Adrenal gland (tissue), 12 donors: ENCODE measurements around the gene SVBP. TPM values are rescaled to one million over a fixed set of nuclear protein-coding genes. Genes with fewer than 3 reads are reported as not detected.

ENCODE experiments used
- DNase-seq, 7 donors: peaks; one replicate each; pipeline ENCODE4 v3.0.0-alpha.2; 2019 to 2020
- H3K27ac ChIP-seq, 5 donors: fragments of 200-600 bp; sonication (generic) in 4 of 5; 1 replicate in 3 of 5; 2 replicates in 2 of 5; pipeline versions ENCODE4 v1.5.1 to v1.8.0; 2016 to 2020; ENCODE audit warnings: mild to moderate bottlenecking in 1 of 5
- H3K27me3 ChIP-seq: fragments of 200-600 bp; 2 replicates; pipeline ENCODE4 v1.8.0; 2021
- H3K36me3 ChIP-seq, 2 donors: fragments of 200-600 bp; replicated peaks in 1 of 2; 1 replicate in 1 of 2; 2 replicates in 1 of 2; pipeline versions ENCODE4 v1.5.1 to v1.8.0; 2018 to 2022
- H3K4me1 ChIP-seq, 2 donors: fragments of 200-600 bp; replicated peaks in 1 of 2; 1 replicate in 1 of 2; 2 replicates in 1 of 2; pipeline versions ENCODE4 v1.5.1 to v1.8.0; 2018 to 2021
- H3K4me3 ChIP-seq, 4 donors: fragments of 200-600 bp; sonication (generic) in 3 of 4; one replicate each; pipeline ENCODE4 v1.5.1; 2016 to 2018
- H3K9me3 ChIP-seq, 3 donors: fragments of 200-600 bp; sonication (generic) in 1 of 3; replicated peaks in 1 of 3; 1 replicate in 2 of 3; 2 replicates in 1 of 3; pipeline versions ENCODE4 v1.5.1 to v1.8.0; 2016 to 2021
- CTCF ChIP-seq, 6 experiments: fragments of 450-650 bp in 4 of 6; fragments of 200-600 bp in 2 of 6; sonication (generic) in 1 of 6; IDR thresholded peaks; 1 replicate in 5 of 6; 2 replicates in 1 of 6; pipeline versions ENCODE4 v1.5.1 to v1.8.0; 2016 to 2021; ENCODE audit warnings: antibody characterized with exemption in 6 of 6, mild to moderate bottlenecking in 2 of 6, moderate library complexity in 1 of 6
- POLR2A ChIP-seq, 2 donors: fragments of 450-650 bp; IDR thresholded peaks; one replicate each; pipeline ENCODE4 v1.6.1; 2017; ENCODE audit warnings: antibody characterized with exemption in 2 of 2, mild to moderate bottlenecking in 2 of 2, moderate library complexity in 1 of 2
- WGBS, 4 donors: extraction: QIAGEN DNeasy Blood & Tissue Kit in 2 of 4; methylation state at CpG; one replicate each; pipeline versions ENCODE4 v1.1.5 to v1.1.7; 2013 to 2017; 5-methylcytosine and 5-hydroxymethylcytosine counted together
- intact Hi-C, 2 donors: fragments of 100-400 bp; cut with DNase I; formaldehyde crosslinking; loops; one replicate each; pipeline versions ENCODE4 v1.14.1 to v1.15.0; 2022 to 2023
- polyA plus RNA-seq, 3 donors: library from polyadenylated mRNA; stranded (reverse); fragments of 200-250 nt in 2 of 3; fragments of 350-450 nt in 1 of 3; fragmentation: Illumina TruSeq in 1 of 3; extraction: RNeasy Lipid Tissue Mini Kit (QIAGEN cat#74804) in 1 of 3; gene quantifications; one replicate each; pipeline ENCODE4 v1.2.3, GENCODE V29; 2013 to 2014
- total RNA-seq, 9 donors: library from RNA; depleted of rRNA in 4 of 9; stranded (reverse); fragments of >200 nt in 4 of 9; fragments of 120-200 nt in 1 of 9; fragmentation: NEBNext Ultra II Directional in 1 of 9; extraction: Animal tissue kit (Norgen Biotek cat#: 25700) in 1 of 9; gene quantifications; one replicate each; pipeline versions ENCODE4 v1.1.0 to v1.2.4, GENCODE V29; 2013 to 2023
- donor health status: healthy with polysubstance abuse.
- donor health status: Bipolar disorder and iron deficiency.
- donor health status: DM: yes; HTN: yes; CAD: no.
- donor health status: DM: no; HTN: no; CAD: no.
- donor health status: DM: no; HTN: no; CAD: no.
- donor health status: DM: yes; HTN: yes; CAD: no.

SVBP gene
- total and polyA plus RNA-seq, 12 donors, result 4.5 to 41.3 (median 17.2) TPM

- TF ChIP-seq POLR2A (IDR thresholded peaks at IDR 0.05) (no peak), CTCF (IDR thresholded peaks at IDR 0.05) (no peak)
- H3K27ac ChIP-seq, result no peak overlapping the region
These were observed 10.0 kb downstream of the SVBP start for GRCh38 chr1:42807056-42807668.

DNA sequence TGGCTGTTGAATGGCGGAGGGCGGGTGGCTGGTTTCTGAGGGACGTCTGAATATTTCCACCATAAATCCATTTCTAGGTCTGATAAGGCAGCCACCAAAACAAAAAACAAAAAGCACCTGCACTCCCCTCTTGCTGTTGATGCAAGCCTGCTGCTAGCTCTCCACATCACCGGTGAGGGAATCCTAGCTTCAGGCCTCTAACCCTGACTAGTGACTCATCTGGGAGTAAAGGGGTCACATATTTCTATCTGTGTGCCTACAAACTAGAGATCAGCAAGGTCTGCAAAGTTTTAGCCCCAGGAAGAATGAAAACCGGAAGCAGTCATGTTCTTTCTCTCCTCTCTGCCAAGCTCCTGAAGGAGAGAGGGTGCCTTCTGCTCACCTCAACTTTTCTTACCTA lies 10.6 kb downstream of the SVBP start:
- no peaks in the 10 kb centered on the region for H3K4me1 ChIP-seq
- H3K4me3 ChIP-seq, result no peak overlapping the region
- intact Hi-C loops, result no loop called here
- no peak overlapping the region for H3K27ac ChIP-seq
- no peak for DNase-seq
- H3K27me3 ChIP-seq, result no peaks in the 10 kb centered on the region
- 85 to 88% (median 85%) methylated on average over 5 of the region's 5 CpGs for WGBS, 4 donors
- no peaks in the 10 kb centered on the region for H3K36me3 ChIP-seq
- TF ChIP-seq POLR2A (IDR thresholded peaks at IDR 0.05), result no peak
- no peak for TF ChIP-seq CTCF (IDR thresholded peaks at IDR 0.05)
- H3K9me3 ChIP-seq, result no peaks in the 10 kb centered on the region

More at GRCh38 chr1:42807056-42807668, 10.0 kb downstream of the SVBP start:
- intact Hi-C loops, result no loop called here
- no peak for DNase-seq
- Histone ChIP-seq H3K36me3 (no peaks in the 10 kb centered on the region), H3K27me3 (no peaks in the 10 kb centered on the region), H3K4me3 (no peak overlapping the region), H3K9me3 (no peaks in the 10 kb centered on the region), H3K4me1 (no peaks in the 10 kb centered on the region)

DNA sequence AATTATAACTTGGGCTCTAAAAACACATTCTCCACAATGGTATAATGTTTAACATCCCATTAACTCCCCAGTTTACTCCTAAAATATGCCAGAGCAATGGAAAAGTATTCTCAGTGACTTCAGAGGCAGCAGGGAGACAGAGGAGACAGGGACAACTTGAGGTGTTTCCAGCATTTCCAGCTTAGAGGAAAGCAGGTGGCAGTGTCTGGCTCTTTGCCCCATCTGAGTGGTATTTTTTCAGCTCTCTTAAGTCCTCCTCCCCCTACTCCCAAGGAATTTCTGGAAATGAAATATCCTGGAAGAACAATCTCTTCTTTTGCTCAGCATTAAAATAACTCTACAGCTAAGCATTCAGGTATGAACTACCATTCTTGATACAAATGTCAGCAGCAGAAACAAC lies 11.0 kb downstream of the SVBP start:
- H3K36me3 ChIP-seq, result no peaks in the 10 kb centered on the region
- intact Hi-C loops, result no loop called here
- no peak overlapping the region for H3K4me3 ChIP-seq
- H3K27me3 ChIP-seq, result no peaks in the 10 kb centered on the region
- H3K4me1 ChIP-seq, result no peaks in the 10 kb centered on the region
- H3K9me3 ChIP-seq, result no peaks in the 10 kb centered on the region
- DNase-seq, result no peak
- H3K27ac ChIP-seq, result no peak overlapping the region
- TF ChIP-seq CTCF (IDR thresholded peaks at IDR 0.05) (no peak), POLR2A (IDR thresholded peaks at IDR 0.05) (no peak)

DNA sequence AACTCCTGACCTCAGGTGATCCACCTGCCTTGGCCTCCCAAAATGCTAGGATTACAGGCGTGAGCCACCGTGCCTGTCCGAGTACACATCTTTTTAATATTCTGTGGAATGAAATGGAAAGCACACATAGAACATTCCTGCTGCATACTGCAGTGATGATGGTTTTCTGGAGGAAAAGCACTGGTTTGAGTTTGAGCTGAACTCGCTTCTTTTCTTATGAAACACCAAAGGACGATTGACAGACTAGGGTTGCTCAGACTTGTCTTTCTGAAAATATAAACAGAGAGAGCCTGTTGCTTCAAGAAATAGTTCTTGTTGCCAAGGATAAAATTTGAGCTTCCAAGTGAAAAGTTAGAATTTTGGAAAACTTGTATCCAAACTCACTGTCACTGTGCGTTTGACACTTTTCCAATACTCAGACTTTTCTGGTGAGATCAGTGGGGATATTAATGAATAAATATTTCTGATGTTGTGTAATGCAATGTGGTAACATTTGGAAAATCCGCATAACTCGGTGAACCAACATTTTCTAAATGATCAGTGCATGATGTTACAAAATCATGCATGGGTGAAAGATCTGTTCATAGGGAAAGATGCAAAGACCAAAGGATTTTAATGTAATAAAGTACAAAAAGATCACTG lies 15.2 kb downstream of the SVBP start:
- 85 to 91% (median 89%) methylated on average over 8 of the region's 8 CpGs for WGBS, 4 donors
- intact Hi-C loops, result no loop called here
- no peaks in the 10 kb centered on the region for H3K4me1 ChIP-seq

More for the DNA sequence above, 15.2 kb downstream of the SVBP start:
- DNase-seq, result no peak
- H3K4me3 ChIP-seq, result no peak overlapping the region
- TF ChIP-seq POLR2A (IDR thresholded peaks at IDR 0.05) (no peak), CTCF (IDR thresholded peaks at IDR 0.05) (no peak)
- H3K9me3 ChIP-seq, result no peaks in the 10 kb centered on the region
- H3K36me3 ChIP-seq, result no peaks in the 10 kb centered on the region
- H3K27me3 ChIP-seq, result no peaks in the 10 kb centered on the region
- no peak overlapping the region for H3K27ac ChIP-seq
